Cardiac fibroblast (primary cell): ENCODE measurements around the gene FNIP1.

ENCODE experiments used
- DNase-seq, 2 donors: peaks; one replicate each; pipeline versions ENCODE4 v3.0.0 to v3.0.0-alpha.2; 2010; ENCODE audit warnings: low read depth in 2 of 2
- H3K4me3 ChIP-seq, 2 donors: replicated peaks in 1 of 2; 1 replicate in 1 of 2; 2 replicates in 1 of 2; pipeline ENCODE4 v1.5.1; 2011; ENCODE audit warnings: low read depth in 2 of 2, low read length in 2 of 2, mild to moderate bottlenecking in 2 of 2, moderate library complexity in 1 of 2
- TF ChIP-seq, protein P1 (sequence below): IDR thresholded peaks from one replicate; pipeline ENCODE4 v1.5.1; 2011; ENCODE audit warnings: low read depth, mild to moderate bottlenecking, low read length, inconsistent platforms

The FNIP1 gene

DNA sequence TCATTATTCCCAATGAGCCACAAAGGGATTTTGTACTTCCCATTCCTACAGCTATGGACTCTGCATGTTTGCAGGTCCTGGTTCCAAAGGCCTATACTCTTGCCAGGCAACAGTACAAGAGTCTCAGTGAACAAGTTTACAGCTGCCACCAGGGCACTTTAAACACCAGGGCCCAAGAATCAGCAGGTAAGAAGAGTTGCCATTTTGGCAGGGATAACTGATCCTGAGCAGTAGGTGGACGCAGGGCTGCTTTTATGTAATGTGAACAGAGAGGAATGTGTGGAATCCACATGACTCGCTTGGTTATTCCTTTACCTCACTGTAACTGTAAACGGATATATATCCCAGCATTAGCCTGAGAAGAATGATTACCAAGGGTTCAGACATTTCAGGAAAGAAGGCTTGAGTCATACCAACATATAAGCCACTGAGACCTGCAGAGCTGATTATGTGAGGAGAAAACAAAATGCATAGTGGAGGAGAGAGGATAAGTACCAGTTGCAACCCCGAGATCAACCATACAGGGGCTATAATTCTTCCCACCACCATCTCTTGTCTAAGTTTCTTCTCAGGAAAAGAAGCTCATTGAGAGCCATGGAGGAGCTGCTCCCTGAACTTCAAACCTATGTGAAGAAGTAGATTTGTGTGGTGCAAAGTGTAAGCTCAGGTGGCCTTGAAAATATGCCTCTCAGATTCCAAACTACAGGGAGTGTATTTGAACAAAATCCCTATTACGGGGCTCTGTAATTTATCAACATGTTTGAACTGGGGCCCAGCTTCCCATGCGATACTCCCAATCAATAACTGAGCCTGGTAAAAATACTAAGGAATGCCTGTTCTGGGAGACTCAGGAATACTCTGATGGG lies 186.4 kb downstream of the FNIP1 start:
- TF ChIP-seq, protein P1, sequence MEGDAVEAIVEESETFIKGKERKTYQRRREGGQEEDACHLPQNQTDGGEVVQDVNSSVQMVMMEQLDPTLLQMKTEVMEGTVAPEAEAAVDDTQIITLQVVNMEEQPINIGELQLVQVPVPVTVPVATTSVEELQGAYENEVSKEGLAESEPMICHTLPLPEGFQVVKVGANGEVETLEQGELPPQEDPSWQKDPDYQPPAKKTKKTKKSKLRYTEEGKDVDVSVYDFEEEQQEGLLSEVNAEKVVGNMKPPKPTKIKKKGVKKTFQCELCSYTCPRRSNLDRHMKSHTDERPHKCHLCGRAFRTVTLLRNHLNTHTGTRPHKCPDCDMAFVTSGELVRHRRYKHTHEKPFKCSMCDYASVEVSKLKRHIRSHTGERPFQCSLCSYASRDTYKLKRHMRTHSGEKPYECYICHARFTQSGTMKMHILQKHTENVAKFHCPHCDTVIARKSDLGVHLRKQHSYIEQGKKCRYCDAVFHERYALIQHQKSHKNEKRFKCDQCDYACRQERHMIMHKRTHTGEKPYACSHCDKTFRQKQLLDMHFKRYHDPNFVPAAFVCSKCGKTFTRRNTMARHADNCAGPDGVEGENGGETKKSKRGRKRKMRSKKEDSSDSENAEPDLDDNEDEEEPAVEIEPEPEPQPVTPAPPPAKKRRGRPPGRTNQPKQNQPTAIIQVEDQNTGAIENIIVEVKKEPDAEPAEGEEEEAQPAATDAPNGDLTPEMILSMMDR, result no peak
- no peak overlapping the region for H3K4me3 ChIP-seq
- peak; percentile 71 to 80 for DNase-seq

DNA sequence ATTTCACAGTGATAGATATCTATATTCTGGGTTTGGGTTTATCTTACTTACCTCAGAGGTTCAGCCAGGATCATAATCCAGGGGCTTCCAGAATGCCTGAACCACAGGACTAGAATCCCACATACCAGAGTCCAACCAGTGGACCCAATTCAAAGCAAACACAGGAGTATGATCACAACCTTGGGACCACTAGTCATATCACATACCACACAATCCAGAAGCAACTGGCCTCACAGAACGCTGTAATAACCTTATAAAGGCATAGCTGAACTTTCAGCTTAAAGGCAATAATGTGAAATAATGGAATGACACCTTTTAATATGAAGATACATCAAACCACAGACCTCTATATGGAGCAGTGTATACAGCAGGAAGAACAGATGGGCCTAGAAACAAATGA lies 187.0 kb downstream of the FNIP1 start:
- TF ChIP-seq, protein P1, result no peak
- DNase-seq, result peak in 1 of 2 donors; percentile 10
- no peak overlapping the region for H3K4me3 ChIP-seq

DNA sequence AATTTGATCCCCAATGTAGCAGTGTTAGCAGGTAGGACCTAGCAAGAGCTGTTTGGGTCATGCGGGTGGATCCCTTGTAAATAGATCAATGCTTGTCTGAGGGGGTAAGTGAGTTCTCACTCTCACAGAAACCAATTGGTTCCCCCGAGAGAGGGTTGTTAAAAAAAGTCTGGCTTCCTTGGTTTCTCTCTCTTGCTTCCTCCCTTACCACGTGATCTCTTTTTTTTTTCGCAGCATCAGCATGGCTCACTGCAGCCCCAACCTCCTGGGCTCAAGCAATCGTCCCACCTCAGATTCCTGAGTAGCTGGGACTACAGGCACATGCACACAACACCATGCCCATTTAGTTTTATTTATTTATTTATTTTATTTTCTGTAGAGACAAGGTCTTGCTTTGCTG lies 188.2 kb downstream of the FNIP1 start:
- no peak overlapping the region for H3K4me3 ChIP-seq
- TF ChIP-seq, protein P1, result no peak
- DNase-seq, result no peak

- TF ChIP-seq, protein P1, result no peak
- H3K4me3 ChIP-seq, result no peak overlapping the region
- peak in 1 of 2 donors; percentile 60 for DNase-seq
Observed at GRCh38 chr5:131607903-131608540, 188.8 kb downstream of the FNIP1 start.

DNA sequence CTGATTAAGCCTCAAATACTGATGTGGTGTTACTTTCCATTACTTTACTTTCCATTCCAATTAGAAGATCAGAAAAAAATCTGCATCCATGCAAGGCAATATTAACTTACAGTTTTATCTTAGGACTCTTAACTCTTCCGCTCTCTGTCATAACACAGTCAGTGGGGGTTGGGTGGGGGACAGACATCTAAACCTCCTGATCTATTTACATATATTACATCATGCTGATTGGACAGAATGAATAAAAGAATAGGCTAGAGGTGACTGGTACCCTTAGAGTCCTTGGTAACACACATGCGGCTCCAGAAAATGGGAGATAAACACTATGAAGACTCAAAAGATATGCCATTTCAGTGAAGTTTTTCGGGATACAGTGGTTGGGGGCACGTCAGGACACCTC lies 189.4 kb downstream of the FNIP1 start:
- TF ChIP-seq, protein P1, result no peak
- no peak overlapping the region for H3K4me3 ChIP-seq
- no peak for DNase-seq

DNA sequence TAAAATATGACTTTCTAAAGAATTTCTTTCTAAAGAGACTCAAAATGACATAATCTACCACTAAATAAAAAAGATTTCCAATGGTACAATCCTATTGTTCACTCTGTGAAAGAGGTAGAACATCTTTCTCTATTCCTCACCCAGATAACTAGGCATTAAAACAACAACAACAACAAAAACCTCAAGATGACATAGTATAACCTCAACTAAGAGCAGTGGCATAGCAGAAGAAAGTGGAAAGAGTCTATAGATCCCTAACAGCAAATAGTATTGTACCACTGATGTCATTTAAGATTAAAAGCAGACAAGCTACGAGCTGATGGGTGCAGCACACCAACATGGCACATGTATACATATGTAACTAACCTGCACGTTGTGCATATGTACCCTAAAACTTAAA lies 191.7 kb downstream of the FNIP1 start:
- DNase-seq, result no peak
- H3K4me3 ChIP-seq, result no peak overlapping the region
- TF ChIP-seq, protein P1, result no peak
